HG02571 (cell line): ENCODE results near the gene PIEZO1.

Experiments
- ATAC-seq: cut with Tn5 transposase; IDR thresholded peaks from one replicate; pipeline ENCODE4 v1.9.1; 2021; ENCODE audit warnings: mild to moderate bottlenecking, moderate library complexity; ENCODE audit not compliant: unreplicated experiment

PIEZO1 gene

GRCh38 chr16:88691924-88692560 is 93.0 kb downstream of the PIEZO1 start:
- no peak for ATAC-seq

- ATAC-seq = no peak
These were observed 93.7 kb downstream of the PIEZO1 start for GRCh38 chr16:88691129-88691813.

GRCh38 chr16:88690341-88691128 is 94.5 kb downstream of the PIEZO1 start:
- ATAC-seq = no peak

GRCh38 chr16:88688013-88688778 is 96.8 kb downstream of the PIEZO1 start:
- ATAC-seq = no peak

- ATAC-seq = no peak
These were observed 97.4 kb downstream of the PIEZO1 start for GRCh38 chr16:88687676-88688012.

GRCh38 chr16:88687254-88687576 is 97.8 kb downstream of the PIEZO1 start:
- no peak for ATAC-seq

GRCh38 chr16:88686439-88687253 is 98.4 kb downstream of the PIEZO1 start, which contains the start of gene SNAI3:
TSS of gene SNAI3 (minus strand) at chr16:88686507. CDS start at chr16:88686406, 101 bp downstream.
- peak; percentile 64 for ATAC-seq

GRCh38 chr16:88686062-88686438 is 99.0 kb downstream of the PIEZO1 start:
- peak; percentile 17 for ATAC-seq

GRCh38 chr16:88685156-88686061 is 99.6 kb downstream of the PIEZO1 start:
- ATAC-seq = no peak

- ATAC-seq = no peak
These were observed 100.4 kb downstream of the PIEZO1 start for GRCh38 chr16:88684569-88685155.

- ATAC-seq = peak; percentile 48
These were observed 103.1 kb downstream of the PIEZO1 start for GRCh38 chr16:88681709-88682451.

- ATAC-seq = no peak
These were observed 103.8 kb downstream of the PIEZO1 start for GRCh38 chr16:88681084-88681680.

GRCh38 chr16:88680554-88681083 is 104.4 kb downstream of the PIEZO1 start:
- no peak for ATAC-seq

- no peak for ATAC-seq
These were observed 106.6 kb downstream of the PIEZO1 start for GRCh38 chr16:88678224-88678979.

- ATAC-seq = no peak
These were observed 107.3 kb downstream of the PIEZO1 start for GRCh38 chr16:88677721-88678120.

GRCh38 chr16:88676502-88677242 is 108.3 kb downstream of the PIEZO1 start:
- ATAC-seq = no peak
